GM20000 (cell line): Measurements from ENCODE around the gene MYL3.

Source experiments
- DNase-seq: peaks from one replicate; pipeline ENCODE4 v3.0.0; 2012; ENCODE audit warnings: low spot score
- TF ChIP-seq, protein P1 (sequence below): IDR thresholded peaks from 2 replicates; pipeline ENCODE4 v1.5.1; 2012; ENCODE audit warnings: mild to moderate bottlenecking, control low read depth; ENCODE audit errors: extremely low read depth, missing control alignments

Gene MYL3

DNA sequence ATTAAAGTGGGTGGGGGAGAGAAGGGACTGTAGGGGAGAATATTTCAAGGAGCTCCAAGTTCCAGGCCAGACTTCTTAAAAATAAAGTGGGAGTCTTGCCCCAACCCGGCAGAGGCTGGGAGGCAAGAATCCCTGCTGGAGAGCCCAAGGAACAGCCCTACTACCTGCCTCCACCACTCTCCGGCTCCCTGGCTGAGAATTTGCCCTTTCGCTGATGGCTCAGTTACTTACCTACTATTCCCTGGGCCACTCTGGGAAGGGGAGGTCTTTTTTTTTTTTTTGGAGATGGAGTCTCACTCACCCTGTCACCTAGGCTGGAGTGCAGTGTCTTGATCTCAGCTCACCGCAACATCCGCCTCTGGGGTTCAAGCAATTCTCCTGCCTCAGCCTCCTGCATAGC lies 15.5 kb downstream of the MYL3 start:
- TF ChIP-seq, protein P1, sequence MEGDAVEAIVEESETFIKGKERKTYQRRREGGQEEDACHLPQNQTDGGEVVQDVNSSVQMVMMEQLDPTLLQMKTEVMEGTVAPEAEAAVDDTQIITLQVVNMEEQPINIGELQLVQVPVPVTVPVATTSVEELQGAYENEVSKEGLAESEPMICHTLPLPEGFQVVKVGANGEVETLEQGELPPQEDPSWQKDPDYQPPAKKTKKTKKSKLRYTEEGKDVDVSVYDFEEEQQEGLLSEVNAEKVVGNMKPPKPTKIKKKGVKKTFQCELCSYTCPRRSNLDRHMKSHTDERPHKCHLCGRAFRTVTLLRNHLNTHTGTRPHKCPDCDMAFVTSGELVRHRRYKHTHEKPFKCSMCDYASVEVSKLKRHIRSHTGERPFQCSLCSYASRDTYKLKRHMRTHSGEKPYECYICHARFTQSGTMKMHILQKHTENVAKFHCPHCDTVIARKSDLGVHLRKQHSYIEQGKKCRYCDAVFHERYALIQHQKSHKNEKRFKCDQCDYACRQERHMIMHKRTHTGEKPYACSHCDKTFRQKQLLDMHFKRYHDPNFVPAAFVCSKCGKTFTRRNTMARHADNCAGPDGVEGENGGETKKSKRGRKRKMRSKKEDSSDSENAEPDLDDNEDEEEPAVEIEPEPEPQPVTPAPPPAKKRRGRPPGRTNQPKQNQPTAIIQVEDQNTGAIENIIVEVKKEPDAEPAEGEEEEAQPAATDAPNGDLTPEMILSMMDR, result no peak

DNA sequence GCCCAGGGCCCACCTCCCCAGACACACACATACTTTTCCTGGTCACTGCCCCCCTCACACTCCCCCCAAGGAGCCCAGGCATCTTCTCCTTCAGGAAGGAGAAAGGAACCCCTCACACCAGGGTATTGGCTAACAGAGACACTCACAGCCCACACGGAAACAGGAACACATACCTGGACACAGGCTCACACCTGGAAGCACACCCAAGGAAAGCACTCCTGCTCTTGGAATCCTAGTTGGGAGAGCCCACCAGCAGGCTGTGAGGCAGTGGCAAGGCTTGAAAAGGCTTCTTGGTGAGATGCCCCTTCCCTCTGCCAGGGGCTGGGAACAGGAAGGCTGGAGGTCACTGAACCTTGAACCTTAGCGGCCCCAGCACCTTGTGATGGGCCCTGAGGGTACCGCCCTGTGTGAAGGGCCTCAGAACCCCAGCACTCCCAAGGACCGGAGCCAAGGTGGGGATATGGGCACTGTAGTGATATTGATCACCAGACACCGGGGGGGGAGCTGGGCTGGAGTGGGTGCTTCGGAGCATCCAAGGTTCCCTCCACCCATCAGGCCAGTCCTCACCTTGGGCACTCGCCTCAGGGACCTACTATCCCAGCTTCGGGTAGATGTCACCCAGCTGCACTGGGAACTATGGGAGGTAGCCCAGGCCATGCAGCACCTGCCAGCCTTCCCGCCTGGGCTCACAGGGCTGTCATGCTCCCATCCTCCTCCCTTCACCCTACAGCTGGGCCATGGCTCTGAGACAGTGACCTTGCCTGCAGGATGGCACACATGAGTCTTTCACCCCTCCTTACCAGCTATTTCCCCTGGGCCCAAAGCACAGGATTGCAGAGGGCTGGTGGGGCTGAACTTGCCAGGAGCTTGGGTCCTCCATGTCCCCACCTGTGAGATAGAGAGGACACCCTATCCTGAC lies 16.4 kb downstream of the MYL3 start:
- DNase-seq, result no peak
- TF ChIP-seq, protein P1, result no peak

More for the DNA sequence above, 15.5 kb downstream of the MYL3 start:
- no peak for DNase-seq

DNA sequence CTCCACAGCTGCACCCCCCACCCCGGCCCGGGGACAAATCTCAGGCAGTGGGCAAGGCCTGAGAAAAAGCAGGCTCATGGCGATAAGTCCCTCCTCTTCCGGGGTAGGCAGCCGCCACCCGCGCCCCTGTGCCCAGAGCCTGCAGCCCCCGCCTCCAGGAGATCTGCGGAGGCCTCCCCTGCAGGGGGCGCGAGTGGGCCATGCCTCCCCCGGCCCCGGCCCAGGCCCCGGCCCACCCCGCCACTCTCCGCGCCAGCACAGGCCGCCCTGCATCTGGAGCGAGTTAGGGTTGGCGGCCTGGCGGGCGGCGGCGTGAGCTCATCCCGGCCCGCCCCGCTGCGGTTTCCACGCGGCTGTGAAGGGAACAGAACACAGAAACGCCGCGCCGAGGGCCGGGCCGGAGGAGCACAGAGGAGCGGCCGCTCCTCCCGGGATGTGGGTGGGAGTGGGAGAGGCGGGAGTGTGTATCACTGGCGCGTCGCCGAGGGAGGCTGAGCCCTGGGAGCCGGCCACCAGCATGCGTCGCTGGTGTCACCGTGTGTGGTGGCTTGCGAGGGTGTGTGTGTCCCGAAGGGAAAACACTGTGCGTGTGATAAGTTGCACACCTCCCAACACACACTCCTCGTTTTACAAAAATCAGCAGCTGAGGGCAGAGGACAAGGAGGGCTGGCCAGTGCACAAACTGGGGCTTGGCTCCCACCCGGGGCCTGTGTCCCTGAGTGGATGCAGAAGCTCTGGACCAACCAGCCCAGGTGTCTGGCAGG lies 17.2 kb downstream of the MYL3 start:
- TF ChIP-seq, protein P1, result peak; percentile 28
- DNase-seq, result peak; percentile 88

DNA sequence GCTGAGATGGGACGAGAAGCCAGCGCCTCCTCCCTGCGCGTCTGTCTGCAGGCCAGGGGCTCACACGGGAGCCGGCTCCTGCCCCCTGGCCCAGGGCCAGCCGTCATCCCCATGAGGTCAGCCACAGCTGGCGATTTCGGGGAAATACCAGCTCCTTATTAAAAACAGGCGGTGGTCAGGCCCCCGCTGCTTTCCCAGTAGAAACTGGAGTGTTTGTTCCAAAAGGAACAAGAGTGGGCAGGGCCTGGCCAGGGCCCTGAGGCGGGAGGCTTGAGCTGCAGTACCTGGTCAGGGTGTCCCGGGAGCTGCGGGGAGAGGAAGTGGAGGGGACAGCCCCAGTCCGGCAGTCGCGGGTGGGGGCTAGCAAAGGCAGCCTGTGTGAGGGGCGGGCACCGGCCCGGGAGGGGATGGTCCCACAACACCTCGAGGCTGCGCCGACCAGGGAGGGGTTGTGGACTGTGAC lies 17.8 kb downstream of the MYL3 start:
- peak; percentile 72 for DNase-seq
- TF ChIP-seq, protein P1, result no peak

GRCh38 chr3:46844881-46845312 lies 18.3 kb downstream of the MYL3 start:
- TF ChIP-seq, protein P1, result no peak
- DNase-seq, result no peak

DNA sequence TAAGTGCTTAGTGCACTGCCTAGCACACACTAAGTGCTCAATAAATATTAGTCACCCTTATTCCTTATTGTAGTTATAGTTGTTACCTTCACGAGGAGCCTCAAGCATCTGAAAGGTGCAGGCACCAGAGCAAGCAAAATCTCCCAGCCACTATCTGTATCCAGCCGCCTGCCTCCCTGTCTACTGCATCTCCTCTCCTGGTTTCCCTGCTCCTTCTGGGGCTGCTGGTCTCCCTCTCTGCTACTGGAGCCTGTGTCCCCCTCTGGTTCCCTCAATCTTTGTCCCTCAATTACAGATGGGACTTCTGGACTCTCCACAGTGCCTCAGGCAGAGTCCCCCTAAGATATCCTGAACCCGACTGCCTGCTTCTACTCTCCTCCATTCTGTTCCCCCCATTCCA lies 18.8 kb downstream of the MYL3 start:
- TF ChIP-seq, protein P1, result no peak
- no peak for DNase-seq

DNA sequence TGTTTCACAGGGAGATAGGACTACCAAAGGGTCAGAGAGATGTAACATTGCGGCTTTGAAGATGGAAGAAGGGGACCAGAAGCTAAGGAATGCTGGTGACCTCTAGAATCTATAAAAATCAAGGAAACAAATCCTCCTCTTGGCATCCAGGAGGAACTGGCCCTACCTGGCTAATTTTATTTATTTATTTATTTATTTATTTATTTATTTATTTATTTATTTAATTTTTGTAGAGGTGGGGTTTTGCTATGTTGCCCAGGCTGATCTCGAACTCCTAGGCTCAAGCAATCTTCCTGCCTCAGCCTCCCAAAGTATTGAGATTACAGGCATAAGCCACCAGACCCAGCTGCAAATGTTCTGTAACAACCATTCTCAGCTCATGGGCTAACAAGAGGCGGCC lies 19.7 kb downstream of the MYL3 start:
- TF ChIP-seq, protein P1, result no peak

More for the DNA sequence above, 19.7 kb downstream of the MYL3 start:
- no peak for DNase-seq
